HUDEP-2 (cell line): ENCODE data around the gene IFI44L.

Source experiments
- DNase-seq, 76 experiments: peaks; one replicate each; lab custom pipeline; 2025; ENCODE audit not compliant: unreplicated experiment in 76 of 76; lab: John Stamatoyannopoulos, UW

Gene IFI44L

DNA sequence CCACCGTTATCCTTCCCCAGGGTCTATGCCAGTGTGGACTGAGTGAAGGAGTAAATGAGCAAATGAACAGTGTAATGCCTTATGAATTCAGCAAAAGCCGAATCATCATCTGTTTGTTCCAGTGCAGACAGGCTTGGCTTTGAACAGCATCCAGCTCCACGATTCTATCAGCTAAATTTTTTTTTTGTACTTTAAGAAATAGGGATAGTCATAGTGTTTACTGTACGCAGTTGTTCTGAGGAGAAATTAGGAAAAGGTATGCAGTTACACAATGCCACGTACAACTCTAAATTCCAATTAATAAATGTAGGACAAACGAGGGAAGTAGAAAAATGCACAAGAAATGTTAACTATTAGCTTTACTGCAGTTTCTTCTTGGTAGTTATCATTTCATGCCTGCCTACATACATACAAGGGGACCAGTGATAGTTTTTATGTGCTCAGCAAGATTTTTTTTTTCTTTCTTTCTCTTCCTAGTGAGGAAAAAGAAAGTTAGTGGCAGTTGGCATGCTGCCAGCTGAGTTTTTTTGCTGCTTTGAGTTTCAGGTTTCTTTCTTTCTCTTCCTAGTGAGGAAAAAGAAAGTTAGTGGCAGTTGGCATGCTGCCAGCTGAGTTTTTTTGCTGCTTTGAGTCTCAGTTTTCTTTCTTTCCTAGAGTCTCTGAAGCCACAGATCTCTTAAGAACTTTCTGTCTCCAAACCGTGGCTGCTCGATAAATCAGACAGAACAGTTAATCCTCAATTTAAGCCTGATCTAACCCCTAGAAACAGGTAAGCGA, at the start of gene IFI44L:
IFI44L (plus strand) TSS at position 646 of the 777 bp plus-strand sequence. CDS start 7,468 bp downstream, outside the sequence.
- DNase-seq, result peak in 1 of 76 experiments; percentile 4

DNA sequence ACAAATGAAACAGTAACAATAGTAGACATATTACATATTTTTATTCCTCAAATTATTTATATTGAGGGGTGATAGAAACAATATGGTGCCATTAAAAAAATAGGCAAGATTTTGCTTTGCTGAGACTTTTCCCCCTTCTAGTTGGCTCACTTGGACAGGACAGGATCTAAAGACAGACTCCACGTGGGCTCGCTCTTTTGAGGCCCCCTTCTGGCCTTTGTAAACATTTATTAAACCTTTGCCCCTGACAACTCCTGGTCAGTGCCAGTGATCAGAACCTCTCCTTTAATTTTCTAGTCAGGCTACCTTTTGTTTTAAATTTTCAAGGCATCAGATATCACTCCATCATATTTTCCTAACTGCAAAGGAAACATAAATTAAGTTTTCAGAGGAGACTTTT, 49.7 kb upstream of the IFI44L start:
- no peak for DNase-seq

DNA sequence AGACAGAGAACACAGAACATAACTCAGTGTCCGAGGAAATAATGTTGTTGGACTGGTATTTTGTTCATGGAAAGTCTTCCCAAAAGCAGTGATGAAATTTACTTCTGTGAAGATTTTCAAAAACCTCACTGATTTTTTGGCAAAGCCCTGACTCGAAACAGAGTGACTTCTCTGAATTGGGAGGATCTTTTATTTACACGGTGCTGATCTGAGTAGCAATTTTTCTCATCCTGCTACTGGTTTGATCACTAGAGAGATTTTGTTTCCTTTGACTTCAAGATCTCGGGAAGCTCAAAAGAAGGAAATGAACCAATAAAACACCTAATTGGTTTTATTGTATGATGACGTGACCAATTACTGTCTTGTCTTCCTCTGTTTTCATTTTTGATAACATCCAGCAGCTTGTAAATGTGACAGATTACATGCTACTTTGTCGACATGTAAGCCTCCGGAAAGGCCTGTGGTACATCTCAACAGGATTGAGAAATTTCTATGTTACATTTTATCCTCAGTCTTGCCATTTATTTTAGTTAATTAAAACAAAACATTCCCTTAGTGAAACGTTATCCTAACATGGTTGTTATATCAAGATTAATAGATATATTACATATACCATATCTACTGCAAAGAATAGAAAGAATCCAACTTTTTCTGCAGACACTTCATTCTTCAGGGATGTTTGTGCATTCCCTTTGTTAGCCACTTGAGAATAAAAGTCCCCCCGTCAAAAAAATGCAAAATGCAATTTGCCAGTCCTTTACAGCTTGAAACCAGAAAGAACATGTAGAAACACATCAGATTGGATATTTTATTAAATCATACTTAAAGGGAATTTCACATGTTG, 42.8 kb upstream of the IFI44L start:
- no peak for DNase-seq

DNA sequence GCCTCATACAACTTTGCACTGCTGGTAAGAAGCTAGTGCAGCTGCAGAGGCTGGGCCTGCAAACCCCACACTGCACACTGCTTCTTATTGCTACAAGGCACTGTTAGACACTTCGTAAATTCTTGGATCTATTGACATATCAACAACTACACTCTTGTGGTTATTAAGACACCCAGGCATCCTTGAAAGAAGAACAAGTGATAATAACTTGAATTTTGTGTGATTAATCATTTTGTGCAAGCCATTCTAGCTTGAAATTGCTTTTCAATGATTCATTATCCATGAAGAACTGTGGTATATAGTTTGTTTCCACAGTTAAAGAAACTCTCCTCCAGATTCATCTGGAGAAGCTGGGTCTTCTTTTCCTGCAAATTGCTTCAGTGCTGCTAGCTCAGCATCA, 33.7 kb upstream of the IFI44L start:
- no peak for DNase-seq

DNA sequence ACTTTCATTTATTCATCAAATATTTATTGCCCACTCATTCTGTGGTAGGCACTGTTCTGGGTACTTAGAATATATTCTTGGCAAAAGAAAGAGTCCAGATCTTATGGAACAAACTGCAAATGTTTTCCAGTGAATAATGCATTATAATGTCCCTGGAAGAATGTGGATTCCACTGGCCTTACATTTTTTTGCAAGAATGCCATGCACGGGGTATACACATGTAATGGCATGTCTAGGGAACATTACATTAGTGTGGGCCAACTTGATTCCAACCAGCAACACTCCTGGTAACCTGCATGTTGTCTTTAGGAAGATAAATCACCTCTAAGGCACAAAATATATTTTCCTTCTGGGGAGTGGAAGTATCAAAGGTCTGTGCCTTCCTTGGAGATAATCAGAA, 33.0 kb upstream of the IFI44L start:
- no peak for DNase-seq

DNA sequence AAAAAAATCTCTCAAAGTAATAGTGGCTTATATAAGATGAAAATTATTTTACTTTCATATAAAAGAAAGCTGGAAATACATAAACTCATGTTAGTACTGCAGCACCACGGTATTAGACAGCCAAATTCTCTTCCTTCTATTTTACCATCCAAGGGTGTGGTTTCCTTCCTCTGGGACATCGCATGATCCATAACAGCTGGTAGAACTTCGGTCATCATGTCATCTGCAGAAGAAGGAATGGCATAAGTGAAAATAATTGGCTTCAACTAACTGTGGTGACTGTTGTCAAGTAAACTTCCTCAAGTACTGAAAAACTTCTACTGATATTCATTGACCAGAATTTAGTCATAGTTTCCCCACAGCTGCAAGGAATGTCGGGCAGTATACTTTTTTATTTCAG, 28.3 kb upstream of the IFI44L start:
- no peak for DNase-seq

DNA sequence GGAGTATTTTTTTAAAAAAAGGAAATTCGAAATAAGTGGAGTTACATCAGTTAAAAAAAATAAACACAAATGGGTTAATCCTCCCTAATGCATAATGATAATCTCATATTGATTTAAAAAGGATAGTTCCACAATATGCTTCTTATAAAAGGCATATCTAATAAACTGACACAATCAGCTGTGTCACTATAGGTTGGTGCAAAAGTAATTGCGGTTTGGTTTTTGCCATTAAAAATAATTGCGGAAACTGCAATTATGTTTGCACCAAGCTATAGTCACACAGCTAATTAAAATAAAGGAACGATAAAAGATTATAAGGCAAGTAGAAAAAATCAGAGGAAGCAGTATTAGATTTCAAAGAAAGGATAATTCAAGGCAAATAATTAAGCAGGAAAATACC, 21.0 kb upstream of the IFI44L start:
- no peak for DNase-seq

DNA sequence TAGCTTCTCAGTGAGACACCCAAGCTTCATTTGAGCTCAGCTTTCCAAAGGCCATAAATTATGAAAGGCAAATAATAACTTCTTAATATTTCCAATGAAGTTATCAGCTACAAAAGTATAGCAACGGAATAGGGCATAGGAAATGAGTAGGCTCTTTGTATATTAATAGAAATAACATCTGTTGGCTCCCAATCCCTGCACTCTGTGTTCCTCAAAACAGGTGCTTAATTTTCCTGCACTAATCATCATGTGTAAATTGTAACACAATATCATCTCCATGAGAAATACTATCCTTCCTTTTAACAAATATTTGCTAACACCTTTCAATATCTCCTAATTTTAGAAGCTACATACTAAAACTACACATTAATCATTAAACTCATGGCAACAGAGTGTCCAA, 19.2 kb upstream of the IFI44L start:
- DNase-seq, result no peak

DNA sequence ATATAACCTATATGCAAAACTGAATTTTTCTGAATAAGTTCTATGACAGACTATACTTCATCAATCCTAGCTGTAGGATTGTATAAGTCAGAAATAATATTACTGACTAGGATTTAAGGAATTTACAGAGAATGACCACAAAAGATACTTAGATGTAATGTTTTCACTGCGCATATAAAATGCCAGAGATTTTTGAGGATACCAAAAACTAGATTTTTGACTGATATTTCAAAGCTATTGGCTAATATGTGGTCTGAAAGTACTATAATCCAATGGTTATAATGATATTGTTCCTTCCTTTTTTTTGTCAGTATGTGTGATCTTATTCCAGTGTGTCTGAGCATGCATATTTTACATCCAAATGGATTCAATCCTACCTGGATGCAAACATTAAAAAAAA, 17.0 kb upstream of the IFI44L start:
- no peak for DNase-seq

DNA sequence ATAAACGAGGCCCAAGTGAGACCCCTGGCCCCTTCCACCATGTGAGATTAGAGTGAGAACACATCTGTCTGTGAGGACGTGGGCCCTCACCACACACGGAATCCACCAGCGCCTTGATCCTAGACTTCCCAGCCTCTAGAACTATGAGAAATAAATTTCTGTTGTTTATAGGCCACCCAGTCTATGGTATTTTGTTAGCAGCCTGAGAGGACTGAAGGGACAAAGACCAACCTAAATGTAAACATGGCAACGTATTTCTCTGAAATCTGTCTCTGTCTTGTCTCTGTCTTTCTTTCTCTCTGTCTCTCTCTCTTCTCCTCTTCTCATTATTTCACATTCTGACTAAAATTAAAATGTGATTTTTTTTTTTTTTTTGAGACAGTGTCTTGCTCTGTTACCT, 15.6 kb upstream of the IFI44L start:
- DNase-seq, result no peak

DNA sequence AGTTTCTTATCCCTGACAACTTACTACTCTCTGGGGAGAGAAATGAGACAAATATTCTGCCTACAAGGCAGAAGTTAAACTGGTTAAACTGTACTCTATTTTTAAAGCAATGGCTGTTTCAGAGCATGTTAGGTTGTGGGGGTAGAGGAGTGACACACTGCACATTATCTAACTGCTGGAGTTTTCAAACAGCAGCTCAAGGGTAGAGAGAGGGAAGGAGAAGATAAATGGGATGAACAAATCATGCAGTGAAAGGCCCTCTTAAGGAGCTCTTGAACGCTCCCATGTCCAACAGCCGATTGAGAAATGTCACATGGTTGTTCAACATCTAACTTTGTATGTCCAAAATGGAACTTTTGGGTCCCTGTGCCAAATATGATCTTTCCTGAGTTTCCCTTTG, 14.0 kb upstream of the IFI44L start:
- no peak for DNase-seq

DNA sequence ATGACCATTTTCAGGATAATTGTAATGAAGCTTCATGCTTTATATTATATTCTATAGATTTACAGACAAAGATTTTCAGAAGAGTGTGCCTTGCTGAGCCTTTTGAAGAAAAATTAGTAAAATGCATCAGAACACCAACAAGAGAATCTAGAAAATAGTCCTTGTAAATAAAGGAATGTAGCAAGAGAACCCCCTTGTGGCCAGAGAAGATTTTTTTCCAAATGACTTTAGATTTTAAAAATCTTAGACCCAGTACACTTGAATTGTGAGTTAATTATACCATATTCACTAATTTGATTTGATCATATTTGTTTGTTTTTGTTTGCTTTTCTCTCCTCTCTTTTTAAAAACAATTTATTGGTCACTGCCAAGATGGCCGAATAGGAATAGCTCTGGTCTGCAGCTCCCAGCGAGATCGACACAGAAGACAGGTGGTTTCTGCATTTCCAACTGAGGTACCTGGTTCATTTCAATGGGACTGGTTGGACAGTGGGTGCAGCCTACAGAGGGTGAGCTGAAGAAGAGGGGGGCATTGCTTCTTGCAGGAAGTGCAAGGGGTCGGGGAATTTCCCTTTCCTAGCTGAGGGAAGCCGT, 12.8 kb upstream of the IFI44L start:
- no peak for DNase-seq

DNA sequence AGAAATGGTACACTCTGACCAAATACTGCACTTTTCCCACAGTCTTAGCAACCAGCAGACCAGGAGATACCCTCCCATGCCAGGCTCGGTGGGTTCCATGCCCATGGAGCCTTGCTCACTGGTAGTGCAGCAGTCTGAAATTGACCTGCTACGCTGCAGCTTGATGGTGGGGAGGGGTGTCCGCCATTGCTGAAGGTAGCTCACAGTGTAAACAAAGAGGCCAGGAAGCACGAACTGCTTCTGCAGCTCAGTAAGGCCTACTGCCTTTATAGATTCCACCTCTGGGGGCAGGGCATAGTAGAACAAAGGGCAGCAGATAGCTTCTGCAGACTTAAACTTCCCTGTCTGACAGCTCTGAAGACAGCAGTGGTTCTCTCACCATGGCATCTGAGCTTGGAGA, 12.3 kb upstream of the IFI44L start:
- DNase-seq, result no peak

DNA sequence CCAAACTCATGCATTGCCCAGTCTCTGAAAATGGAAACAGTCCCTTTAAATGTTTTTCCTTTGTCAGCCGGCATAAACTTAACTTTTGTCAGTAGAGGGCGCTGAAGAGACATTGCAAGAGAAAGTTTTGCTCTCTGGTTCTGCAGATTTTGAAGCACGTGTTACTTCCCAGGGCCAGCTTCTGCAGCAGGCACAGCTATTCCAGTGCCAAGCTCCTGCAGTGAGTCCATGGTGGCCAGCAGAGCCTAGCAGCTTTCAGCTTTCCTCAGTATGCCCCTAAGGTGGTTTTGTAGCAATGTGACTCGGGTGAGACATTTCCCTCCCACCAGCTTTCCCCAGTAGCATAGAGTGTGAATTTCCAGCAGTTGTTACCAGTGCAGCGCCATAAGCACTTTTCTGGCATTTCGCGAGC, 2.6 kb upstream of the IFI44L start:
- peak in 55 of 76 experiments; percentile 1 to 77 (median 40) for DNase-seq

DNA sequence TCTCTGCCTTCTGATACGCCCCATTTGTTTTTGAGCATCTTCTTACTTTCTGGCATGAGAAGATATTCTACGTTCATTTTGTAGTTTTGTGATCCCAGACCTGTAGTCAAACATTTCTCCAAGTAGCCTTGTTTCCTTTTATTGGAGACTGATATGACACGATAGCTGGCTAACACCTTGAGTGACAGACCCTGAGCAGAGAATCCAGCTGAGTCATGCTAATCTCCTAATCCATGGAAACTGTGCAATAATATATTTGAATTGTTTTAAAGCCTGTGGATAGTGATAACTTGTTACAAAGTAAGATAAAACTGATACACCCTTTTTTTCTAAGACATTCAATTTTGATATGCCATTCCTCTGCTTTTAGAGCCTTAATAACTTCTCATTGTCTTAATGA, 1.2 kb upstream of the IFI44L start:
- no peak for DNase-seq

DNA sequence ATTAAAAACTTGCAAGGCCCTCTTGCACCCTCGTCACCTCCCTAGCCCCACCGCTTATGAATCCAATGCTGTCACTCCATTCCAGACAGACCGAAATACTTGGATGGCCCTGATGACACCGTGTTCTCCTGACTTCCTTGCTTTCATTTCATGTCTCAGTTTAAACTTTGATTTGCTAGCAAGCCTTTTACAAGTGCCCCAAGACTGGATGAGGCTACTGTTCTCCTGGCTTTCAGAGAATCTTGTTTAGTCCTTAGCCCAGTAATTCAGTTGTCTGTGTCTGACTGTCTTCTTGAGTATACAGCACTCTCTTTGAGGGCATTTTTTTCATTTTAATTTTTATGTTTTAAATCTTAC, 824 bp upstream of the IFI44L start:
- no peak for DNase-seq

DNA sequence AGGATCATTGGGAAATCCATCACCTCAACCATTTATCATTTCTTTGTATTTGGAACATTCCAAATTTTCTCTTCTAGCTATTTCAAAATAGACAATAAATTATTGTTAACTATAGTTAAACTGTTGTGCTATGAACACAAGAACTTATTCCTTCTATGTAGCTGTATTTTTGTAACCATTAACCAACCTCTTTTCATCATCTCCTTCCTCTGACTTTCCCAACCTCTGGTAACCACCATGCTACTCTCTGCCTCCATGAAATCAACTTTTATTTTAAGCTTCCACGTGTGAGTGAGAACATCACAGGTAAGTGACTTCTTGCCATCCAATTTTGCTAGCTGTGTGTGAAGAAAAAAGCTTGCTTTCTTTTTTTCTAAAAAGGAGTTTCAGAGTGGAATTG, 418 bp downstream of the IFI44L start:
- no peak for DNase-seq

DNA sequence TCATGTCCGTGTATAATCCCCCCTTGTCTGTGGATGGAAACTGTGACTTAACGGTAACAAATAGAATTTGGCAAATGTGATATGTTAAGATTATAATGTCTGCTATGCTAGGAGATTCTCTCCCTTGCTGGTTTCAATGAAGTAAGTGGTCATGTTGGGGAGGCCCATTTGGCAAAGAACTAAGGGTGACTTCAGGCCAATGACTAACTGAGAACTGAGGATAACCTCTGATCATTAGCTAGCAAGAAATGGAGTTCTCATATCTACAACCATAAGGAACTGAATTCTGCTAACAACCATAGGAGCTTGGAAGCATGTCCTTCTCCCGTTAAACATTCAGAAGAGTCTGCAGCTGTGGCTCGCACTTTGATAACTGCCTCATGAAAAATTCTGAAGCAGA, 2.3 kb downstream of the IFI44L start:
- no peak for DNase-seq

DNA sequence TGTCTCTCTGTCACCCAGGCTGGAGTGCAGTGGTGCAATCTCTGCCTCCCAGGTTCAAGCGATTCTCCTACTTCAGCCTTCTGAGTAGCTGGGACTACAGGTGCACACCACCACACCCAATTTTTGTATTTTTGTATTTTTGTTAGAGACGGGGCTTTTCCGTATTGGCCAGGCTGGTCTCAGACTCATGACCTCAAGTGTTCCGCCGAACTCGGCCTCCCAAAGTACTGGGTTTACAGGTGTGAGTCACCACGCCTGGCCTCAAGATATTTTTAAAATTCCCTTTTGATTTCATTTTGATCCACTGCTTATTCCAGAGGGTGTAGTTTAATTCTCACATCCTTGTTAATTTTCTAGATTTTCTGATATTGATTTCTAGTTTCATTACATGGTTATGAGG, 3.8 kb downstream of the IFI44L start:
- no peak for DNase-seq

DNA sequence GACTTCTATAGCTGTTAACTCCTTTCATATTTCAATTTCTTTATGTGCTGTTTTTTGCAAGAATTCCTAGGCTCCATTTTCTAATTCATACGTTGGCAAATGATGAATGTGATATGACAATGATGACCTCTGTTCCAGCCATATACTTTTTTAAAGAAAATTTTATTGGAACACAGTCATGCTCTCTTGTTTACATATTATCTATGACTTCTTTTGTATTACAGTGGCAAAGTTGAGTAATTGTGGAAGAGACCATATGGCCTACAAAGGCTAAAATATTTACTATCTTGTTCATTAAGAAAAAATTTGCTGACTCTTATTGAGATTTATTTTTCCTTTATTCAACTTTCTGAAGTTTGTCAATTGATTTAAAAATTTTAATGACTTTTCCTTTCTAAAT, 7.1 kb downstream of the IFI44L start:
- DNase-seq, result no peak

DNA sequence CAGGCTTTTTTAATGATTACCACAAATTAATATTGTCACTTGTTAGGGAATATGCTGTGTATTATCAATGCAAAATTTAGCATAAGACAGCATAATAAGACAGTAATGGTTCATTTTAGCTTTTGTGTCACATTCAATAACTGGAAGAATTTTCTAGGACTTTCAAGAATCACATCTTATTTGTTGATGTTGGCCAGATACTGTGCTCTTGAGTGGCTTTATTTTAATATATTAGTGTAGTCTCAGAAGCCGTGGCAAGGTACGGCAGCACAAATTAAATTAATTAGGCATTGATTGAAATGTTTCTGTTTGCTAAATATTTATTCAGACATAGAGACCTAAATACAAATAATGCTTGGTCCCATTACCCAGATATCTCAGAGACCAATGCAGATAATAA, 10.4 kb downstream of the IFI44L start:
- no peak for DNase-seq

DNA sequence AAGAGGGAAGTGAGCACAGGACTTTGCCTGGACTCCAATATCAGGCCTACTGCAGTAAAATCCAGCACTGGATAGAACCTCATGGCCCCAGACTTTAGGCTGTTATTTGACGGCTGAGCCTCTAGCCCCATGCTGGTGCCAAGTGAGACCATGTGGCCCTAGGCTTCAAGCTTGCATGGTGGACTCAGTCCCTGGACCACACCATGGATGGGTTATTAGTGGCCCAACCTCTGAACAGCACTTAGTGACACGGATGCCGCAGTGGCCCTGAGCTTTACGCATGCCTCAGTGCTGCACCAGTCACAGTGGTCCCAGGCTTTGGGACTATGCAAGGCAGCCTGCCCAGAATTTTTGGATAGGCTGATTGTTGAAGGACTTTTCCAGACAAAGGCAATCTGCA, 13.0 kb downstream of the IFI44L start:
- DNase-seq, result no peak
